ENCODE data around the gene HOXC12.

The HOXC12 gene

GRCh38 chr12:53985994-53986685, 31.4 kb downstream of the HOXC12 start (continued):
- TF ChIP-seq, protein P1, sequence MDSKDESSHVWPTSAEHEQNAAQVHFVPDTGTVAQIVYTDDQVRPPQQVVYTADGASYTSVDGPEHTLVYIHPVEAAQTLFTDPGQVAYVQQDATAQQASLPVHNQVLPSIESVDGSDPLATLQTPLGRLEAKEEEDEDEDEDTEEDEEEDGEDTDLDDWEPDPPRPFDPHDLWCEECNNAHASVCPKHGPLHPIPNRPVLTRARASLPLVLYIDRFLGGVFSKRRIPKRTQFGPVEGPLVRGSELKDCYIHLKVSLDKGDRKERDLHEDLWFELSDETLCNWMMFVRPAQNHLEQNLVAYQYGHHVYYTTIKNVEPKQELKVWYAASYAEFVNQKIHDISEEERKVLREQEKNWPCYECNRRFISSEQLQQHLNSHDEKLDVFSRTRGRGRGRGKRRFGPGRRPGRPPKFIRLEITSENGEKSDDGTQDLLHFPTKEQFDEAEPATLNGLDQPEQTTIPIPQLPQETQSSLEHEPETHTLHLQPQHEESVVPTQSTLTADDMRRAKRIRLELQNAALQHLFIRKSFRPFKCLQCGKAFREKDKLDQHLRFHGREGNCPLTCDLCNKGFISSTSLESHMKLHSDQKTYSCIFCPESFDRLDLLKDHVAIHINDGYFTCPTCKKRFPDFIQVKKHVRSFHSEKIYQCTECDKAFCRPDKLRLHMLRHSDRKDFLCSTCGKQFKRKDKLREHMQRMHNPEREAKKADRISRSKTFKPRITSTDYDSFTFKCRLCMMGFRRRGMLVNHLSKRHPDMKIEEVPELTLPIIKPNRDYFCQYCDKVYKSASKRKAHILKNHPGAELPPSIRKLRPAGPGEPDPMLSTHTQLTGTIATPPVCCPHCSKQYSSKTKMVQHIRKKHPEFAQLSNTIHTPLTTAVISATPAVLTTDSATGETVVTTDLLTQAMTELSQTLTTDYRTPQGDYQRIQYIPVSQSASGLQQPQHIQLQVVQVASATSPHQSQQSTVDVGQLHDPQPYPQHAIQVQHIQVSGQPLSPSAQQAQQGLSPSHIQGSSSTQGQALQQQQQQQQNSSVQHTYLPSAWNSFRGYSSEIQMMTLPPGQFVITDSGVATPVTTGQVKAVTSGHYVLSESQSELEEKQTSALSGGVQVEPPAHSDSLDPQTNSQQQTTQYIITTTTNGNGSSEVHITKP (tag by site-specific recombination; IDR thresholded peaks at IDR 0.05) = peak; percentile 71
- TF ChIP-seq KLF17 (tag by site-specific recombination; IDR thresholded peaks at IDR 0.05) (0 out of 2 replicates have a peak, but pooled peaks have one; percentile 23), ZBTB26 (tag by site-specific recombination; optimal IDR thresholded peaks at IDR 0.05) (peak; percentile 56), ZFP69B (tag by site-specific recombination; IDR thresholded peaks at IDR 0.05) (0 out of 2 replicates have a peak, but pooled peaks have one; percentile 14), YY2 (tag by site-specific recombination; IDR thresholded peaks at IDR 0.05) (0 out of 2 replicates have a peak, but pooled peaks have one; percentile 43), ZNF2 (tag by site-specific recombination; IDR thresholded peaks at IDR 0.05) (0 out of 2 replicates have a peak, but pooled peaks have one; percentile 12), RBAK (tag by site-specific recombination; IDR thresholded peaks at IDR 0.05) (no peak), SP7 (tag by site-specific recombination; IDR thresholded peaks at IDR 0.05) (peak; percentile 22; the same call in 1 of the 2 replicates), ZFP41 (tag by site-specific recombination; IDR thresholded peaks at IDR 0.05; ENCODE audit: borderline replicate concordance) (no peak), ZBTB20 (tag by site-specific recombination; IDR thresholded peaks at IDR 0.05) (peak; percentile 48; the same call in 1 of the 2 replicates), ZFHX2 (tag by site-specific recombination; conservative IDR thresholded peaks at IDR 0.05) (peak; percentile 70)

GRCh38 chr12:53986686-53987483, 32.2 kb downstream of the HOXC12 start:
- TF ChIP-seq ZNF518A (tag by site-specific recombination; conservative IDR thresholded peaks at IDR 0.05; ENCODE audit: low read depth) (no peak), PRDM1 (tag by site-specific recombination; IDR thresholded peaks at IDR 0.05) (peak; percentile 93), KLF7 (tag by site-specific recombination; IDR thresholded peaks at IDR 0.05; ENCODE audit: borderline replicate concordance) (no peak), OSR2 (tag by site-specific recombination; IDR thresholded peaks at IDR 0.05) (no peak)
- Histone ChIP-seq H3K9me3 (ENCODE audit: control insufficient read depth, insufficient read depth, low read depth, low read length) (no peaks in the 10 kb centered on the region), H3K27ac (ENCODE audit: extremely low read depth, low read depth, low read length) (peak overlapping the region; percentile 90), H3K36me3 (ENCODE audit: control insufficient read depth in 2 of 2, insufficient read depth in 1 of 2, low read length in 2 of 2) (no peaks in the 10 kb centered on the region), H3K4me1 (ENCODE audit: control insufficient read depth, insufficient read depth, low read length) (peaks cover 38% of the 10 kb centered on the region), H3K4me3 (ENCODE audit: low read depth, low read length) (peak overlapping the region; percentile 31; the same call in 1 of the 2 replicates)
- POLR2A ChIA-PET = interaction anchor here (1.0 to 2.5 kb wide), 5 partner anchors 9 to 14 kb away, joined by 3 to 16 read pairs (median 4); partner anchors contain the start of gene HOXC9
- CTCF ChIA-PET = interaction anchor here (0.6 to 5.8 kb wide), 19 partner anchors 12 to 586 kb away, joined by 3 to 88 read pairs (median 7); partner anchors contain the start of genes HOXC5, HOXC8, HOXC9 and SMUG1

Measured in HEK293 (cell line).